Fibroblast of lung (primary cell): Measurements from ENCODE around the gene DNAJC28. TPM values are rescaled to one million over a fixed set of nuclear protein-coding genes. Genes with fewer than 3 reads are reported as not detected.

Experiments used
- polyA plus RNA-seq, 2 donors: library from polyadenylated mRNA; depleted of rRNA in 1 of 2; stranded (reverse) in 1 of 2; unstranded in 1 of 2; fragments of >200 nt; gene quantifications; 2 replicates each; pipeline ENCODE4 v1.2.1, GENCODE V29; 2011 to 2012; ENCODE audit warnings: missing spikeins in 1 of 2
- total RNA-seq: library from RNA; depleted of rRNA; stranded (reverse); fragments of >200 nt; gene quantifications from 2 replicates; pipeline ENCODE4 v1.2.1, GENCODE V29; 2014

DNAJC28 gene
- total and polyA plus RNA-seq, 2 donors (not counting 1 experiment from before 2014, with no cell fraction given), result 2.1 to 2.3 TPM

Other genes with a start within 250 kb of the DNAJC28 start
- 58.0 and 64.1 TPM in 2 replicates for gene IL10RB, start 225.3 kb downstream of the DNAJC28 start, total RNA-seq
- 43.6 and 56.2 TPM in 2 replicates for gene IL10RB, start 225.3 kb downstream of the DNAJC28 start, polyA plus RNA-seq
- gene IFNAR1, start 166.7 kb downstream of the DNAJC28 start, total RNA-seq, result 17.5 and 19.5 TPM in 2 replicates
- gene IFNAR1, start 166.7 kb downstream of the DNAJC28 start, polyA plus RNA-seq, result 16.5 and 23.1 TPM in 2 replicates
- 36.5 and 50.7 TPM in 2 replicates for gene IFNGR2, start 88.3 kb downstream of the DNAJC28 start, total RNA-seq
- 57.6 and 67.3 TPM in 2 replicates for gene IFNGR2, start 88.3 kb downstream of the DNAJC28 start, polyA plus RNA-seq
- gene TMEM50B, start 11.7 kb downstream of the DNAJC28 start, total RNA-seq, result 24.4 and 28.4 TPM in 2 replicates
- 45.5 and 60.8 TPM in 2 replicates for gene TMEM50B, start 11.7 kb downstream of the DNAJC28 start, polyA plus RNA-seq
- 64.4 and 65.2 TPM in 2 replicates for gene GART, start 50.4 kb upstream of the DNAJC28 start, total RNA-seq
- 15.6 and 18.1 TPM in 2 replicates for gene GART, start 50.4 kb upstream of the DNAJC28 start, polyA plus RNA-seq
- 95.5 and 131 TPM in 2 replicates for gene SON, start 51.3 kb upstream of the DNAJC28 start, total RNA-seq
- gene SON, start 51.3 kb upstream of the DNAJC28 start, polyA plus RNA-seq, result 85.0 and 114 TPM in 2 replicates
- 11.0 and 14.7 TPM in 2 replicates for gene DONSON, start 97.0 kb upstream of the DNAJC28 start, total RNA-seq
- gene DONSON, start 97.0 kb upstream of the DNAJC28 start, polyA plus RNA-seq, result 23.6 and 32.5 TPM in 2 replicates
- 22.1 and 30.7 TPM in 2 replicates for gene CRYZL1, start 150.0 kb upstream of the DNAJC28 start, total RNA-seq
- 58.8 and 72.6 TPM in 2 replicates for gene CRYZL1, start 150.0 kb upstream of the DNAJC28 start, polyA plus RNA-seq
- 25.4 and 34.7 TPM in 2 replicates for gene ITSN1, start 150.8 kb upstream of the DNAJC28 start, total RNA-seq
- 63.1 and 67.1 TPM in 2 replicates for gene ITSN1, start 150.8 kb upstream of the DNAJC28 start, polyA plus RNA-seq